ENCODE measurements around the gene NTRK1.

The NTRK1 gene

DNA sequence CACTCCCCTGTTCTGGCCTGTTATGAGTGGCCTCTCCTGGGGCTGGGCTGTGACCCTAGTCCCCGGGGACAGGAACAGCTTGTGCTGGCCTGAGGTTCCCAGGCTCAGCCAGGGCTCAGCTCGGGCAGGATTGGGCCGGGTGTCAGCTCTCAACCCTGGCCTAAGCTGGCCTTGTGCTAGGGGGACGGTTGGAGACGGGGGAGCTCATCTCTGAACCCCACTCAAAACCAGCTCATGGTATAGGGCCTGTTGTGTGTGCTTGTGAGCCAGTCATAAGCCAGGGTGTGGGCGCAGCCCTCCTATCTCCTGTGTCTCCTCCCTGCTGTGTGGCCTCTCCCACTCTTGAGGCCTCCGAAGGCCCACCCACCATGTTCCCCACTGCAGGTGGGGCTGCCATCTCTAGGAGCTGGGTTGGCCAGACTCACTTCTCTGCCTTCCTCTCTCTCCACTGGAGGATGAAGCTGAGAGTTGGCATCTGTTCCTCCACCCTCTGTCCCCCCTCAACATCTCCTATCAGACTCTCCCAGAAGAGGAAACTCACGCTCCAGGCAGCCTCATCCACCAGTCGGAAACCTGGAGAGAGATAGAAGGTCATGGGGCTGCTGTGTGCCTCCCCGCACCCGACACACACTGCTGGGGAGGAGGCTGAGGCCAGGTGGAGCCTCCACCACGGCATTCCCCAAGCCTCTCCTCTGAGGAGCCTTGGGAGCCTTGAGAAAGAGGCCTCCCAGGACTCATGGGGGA, 34.2 kb downstream of the NTRK1 start:
- H3K4me3 ChIP-seq (replicated peaks in 1 of 2; ENCODE audit: low read depth in 2 of 2, low read length in 2 of 2), result peak overlapping the region; percentile 59 to 68
- peak; percentile 61 to 63 for DNase-seq (ENCODE audit: low read depth in 2 of 2)
- no peak for TF ChIP-seq CTCF (IDR thresholded peaks at IDR 0.05; ENCODE audit: low read depth, low read length)

DNA sequence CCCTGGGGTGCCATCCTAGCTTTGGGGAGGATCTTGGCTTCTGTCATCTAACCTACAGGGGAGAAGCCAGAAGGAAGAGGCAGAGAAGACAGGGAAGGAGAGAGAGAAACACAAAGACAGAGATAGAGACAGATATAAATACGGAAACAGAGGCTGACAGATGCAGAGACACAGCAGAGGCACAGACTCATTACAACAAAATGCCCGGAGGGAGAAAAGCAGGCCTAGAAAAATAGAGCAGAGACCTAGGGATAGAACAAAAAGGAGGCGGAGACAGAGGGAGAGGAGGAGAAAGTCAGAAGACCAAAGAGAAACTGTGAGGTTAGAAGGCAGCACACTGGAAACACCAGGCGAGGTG, 34.8 kb downstream of the NTRK1 start:
- DNase-seq (ENCODE audit: low read depth in 2 of 2), result peak in 1 of 2 donors; percentile 59
- peak overlapping the region in 1 of 2 donors; percentile 68 for H3K4me3 ChIP-seq (replicated peaks in 1 of 2; ENCODE audit: low read depth in 2 of 2, low read length in 2 of 2)
- no peak for TF ChIP-seq CTCF (IDR thresholded peaks at IDR 0.05; ENCODE audit: low read depth, low read length)

DNA sequence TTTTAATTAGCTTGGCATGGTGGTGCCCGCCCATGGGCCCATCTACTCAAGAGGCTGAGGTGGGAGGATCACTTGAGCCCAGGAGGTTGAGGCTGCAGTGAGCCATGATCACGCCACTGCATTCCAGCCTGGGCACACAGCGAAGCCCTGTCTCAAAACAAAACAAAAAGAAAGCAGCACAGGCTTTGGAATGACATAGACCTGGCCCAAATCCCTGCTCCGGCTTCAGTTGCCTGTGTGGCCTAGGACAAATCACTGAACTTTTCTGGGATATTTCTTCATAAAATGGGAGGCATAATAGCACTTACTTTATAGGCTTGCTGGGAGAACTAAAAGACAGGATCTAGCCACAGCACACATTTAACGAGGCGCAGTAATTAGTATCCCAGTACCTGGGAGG, 35.3 kb downstream of the NTRK1 start:
- peak in 1 of 2 donors; percentile 28 for DNase-seq (ENCODE audit: low read depth in 2 of 2)
- no peak for TF ChIP-seq CTCF (IDR thresholded peaks at IDR 0.05; ENCODE audit: low read depth, low read length)
- no peak overlapping the region for H3K4me3 ChIP-seq (replicated peaks in 1 of 2; ENCODE audit: low read depth in 2 of 2, low read length in 2 of 2)

GRCh38 chr1:156896490-156897033, 35.9 kb downstream of the NTRK1 start:
- peak overlapping the region in 1 of 2 donors; percentile 28 for H3K4me3 ChIP-seq (replicated peaks in 1 of 2; ENCODE audit: low read depth in 2 of 2, low read length in 2 of 2)
- TF ChIP-seq CTCF (IDR thresholded peaks at IDR 0.05; ENCODE audit: low read depth, low read length), result no peak
- peak; percentile 87 to 94 for DNase-seq (ENCODE audit: low read depth in 2 of 2)

- DNase-seq (ENCODE audit: low read depth in 2 of 2), result peak; percentile 57 to 91
- peak overlapping the region in 1 of 2 donors; percentile 28 for H3K4me3 ChIP-seq (replicated peaks in 1 of 2; ENCODE audit: low read depth in 2 of 2, low read length in 2 of 2)
- TF ChIP-seq CTCF (IDR thresholded peaks at IDR 0.05; ENCODE audit: low read depth, low read length), result no peak
Observed at GRCh38 chr1:156897078-156897825, 36.6 kb downstream of the NTRK1 start.

DNA sequence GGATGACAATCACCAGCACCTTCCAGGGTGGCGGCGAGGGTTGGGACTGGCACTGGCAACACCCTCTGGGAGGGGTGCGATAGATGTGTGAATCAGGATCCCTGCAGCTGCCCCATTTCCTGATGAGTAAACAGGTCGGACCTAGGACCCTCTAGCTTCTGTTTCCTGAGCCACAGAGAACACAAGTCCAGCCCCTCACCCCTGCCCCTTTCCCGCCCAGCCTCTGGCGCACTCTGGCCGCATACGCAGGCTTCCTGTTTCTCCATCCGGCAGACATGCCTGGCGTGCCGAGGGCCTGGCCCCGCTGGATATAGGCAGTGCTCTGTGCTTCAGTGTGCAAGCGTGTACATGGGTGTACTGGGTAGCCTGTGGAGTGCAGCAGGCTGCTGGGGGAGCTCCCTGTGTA, 37.5 kb downstream of the NTRK1 start:
- H3K4me3 ChIP-seq (replicated peaks in 1 of 2; ENCODE audit: low read depth in 2 of 2, low read length in 2 of 2), result peak overlapping the region in 1 of 2 donors; percentile 1
- peak; percentile 78 to 88 for DNase-seq (ENCODE audit: low read depth in 2 of 2)
- no peak for TF ChIP-seq CTCF (IDR thresholded peaks at IDR 0.05; ENCODE audit: low read depth, low read length)

Measured in cardiac fibroblast (primary cell).